ENCODE results near the gene ZMIZ1. TPM values are rescaled to one million over a fixed set of nuclear protein-coding genes. Genes with fewer than 3 reads are reported as not detected.

The ZMIZ1 gene
- total and polyA plus RNA-seq, 2 experiments from 2014 or later = 9.2 to 30.9 TPM

DNA sequence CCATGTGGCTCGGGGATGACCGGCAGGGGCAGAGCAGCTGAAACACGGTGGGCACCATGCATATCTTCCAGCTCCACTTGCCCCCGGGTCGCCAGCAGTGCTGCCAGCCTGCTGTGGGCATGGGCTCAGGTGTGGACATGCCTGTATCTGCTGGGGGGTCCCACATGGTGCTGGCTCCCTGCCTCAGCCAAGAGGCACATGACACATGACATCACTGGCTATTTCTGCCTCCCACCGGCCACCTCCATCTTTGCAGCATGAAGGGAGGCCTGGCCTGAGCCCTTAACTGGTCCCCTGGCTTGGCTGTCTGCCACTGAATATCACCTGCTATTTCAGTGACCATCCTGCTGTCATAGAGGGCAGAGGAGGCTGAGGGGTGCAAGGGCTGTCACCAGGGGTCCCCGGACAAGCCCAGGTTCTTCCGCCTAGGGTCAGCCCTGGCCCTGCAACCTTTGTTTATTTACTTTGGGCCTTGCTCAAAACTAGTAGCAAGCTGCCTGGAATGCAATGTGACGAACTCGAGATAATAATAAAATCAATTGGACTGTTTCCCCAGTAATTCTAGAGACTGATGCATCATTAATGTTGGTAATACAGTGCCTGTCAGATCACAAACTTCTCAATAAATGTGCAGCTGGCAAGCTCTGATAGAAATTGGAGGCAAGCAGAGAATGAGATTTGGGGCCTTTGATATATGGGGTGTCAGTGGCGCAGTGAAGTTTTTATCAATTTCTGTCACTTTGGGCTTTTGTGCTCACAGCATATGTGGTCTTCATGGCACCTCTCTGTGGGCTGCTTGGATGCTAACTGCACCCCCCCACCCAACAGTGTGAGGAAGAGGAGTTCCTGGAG, 28.5 kb downstream of the ZMIZ1 start:
- Histone ChIP-seq H3K79me2 (replicated peaks; ENCODE audit: insufficient read depth) (peaks cover 91% of the 10 kb centered on the region), H3F3A (replicated peaks; ENCODE audit: low read depth) (no peaks in the 10 kb centered on the region), H4K20me1 (replicated peaks; ENCODE audit: insufficient read depth) (peaks cover 3% of the 10 kb centered on the region), H3K4me2 (no peak overlapping the region), H3K36me3 (ENCODE audit: insufficient read depth) (no peaks in the 10 kb centered on the region), H3K4me1 (ENCODE audit: insufficient read depth) (peaks cover 12% of the 10 kb centered on the region; the same call in 1 of the 2 replicates), H3K9me2 (ENCODE audit: insufficient read depth) (no peaks in the 10 kb centered on the region), H2AFZ (no peak overlapping the region), H3K4me3 (no peak overlapping the region), H3K27ac (ENCODE audit: low read depth) (no peak overlapping the region), H3K27me3 (ENCODE audit: insufficient read depth) (no peaks in the 10 kb centered on the region)
- ATAC-seq (no peak), DNase-seq (ENCODE audit: low spot score) (no peak)
- no peak for TF ChIP-seq JUNB (IDR thresholded peaks at IDR 0.05; ENCODE audit: unreplicated experiment)
- TF ChIP-seq NANOG (IDR thresholded peaks at IDR 0.05; ENCODE audit: borderline replicate concordance) = no peak
- Mint-ChIP-seq H3K27me3 (ENCODE audit: insufficient read depth, low read depth, poor library complexity) (peaks cover 14% of the 10 kb centered on the region), H3K27ac (no peak overlapping the region), H3K4me1 (peaks cover 72% of the 10 kb centered on the region), H3K4me3 (no peak overlapping the region), H3K9me3 (no peaks in the 10 kb centered on the region), H3K36me3 (ENCODE audit: low read depth) (no peaks in the 10 kb centered on the region)

DNA sequence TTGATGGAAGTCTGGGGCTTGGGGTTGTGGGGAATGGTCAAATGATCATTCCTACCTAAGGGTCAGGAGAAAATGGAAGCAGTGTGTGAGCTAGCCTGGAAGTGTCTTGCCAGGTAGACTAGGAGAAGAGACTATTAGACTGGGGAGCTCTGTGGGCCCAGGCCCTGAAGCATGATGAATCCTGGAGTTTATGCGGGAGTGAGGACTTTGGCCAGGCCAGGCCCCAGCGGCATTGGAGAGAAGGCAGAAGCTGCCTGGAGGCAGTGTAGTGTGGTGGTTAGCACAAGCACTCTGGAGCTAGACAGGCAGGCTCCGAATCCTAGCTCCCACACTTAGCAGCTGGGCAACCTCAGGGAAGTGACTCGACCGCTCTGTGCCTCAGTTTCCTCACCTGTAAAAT, 29.3 kb downstream of the ZMIZ1 start:
- ATAC-seq = no peak
- Histone ChIP-seq H2AFZ (no peak overlapping the region), H3F3A (replicated peaks; ENCODE audit: low read depth) (no peaks in the 10 kb centered on the region), H3K9me2 (ENCODE audit: insufficient read depth) (no peaks in the 10 kb centered on the region), H3K27me3 (ENCODE audit: insufficient read depth) (no peaks in the 10 kb centered on the region), H3K4me3 (no peak overlapping the region), H3K36me3 (ENCODE audit: insufficient read depth) (no peaks in the 10 kb centered on the region), H4K20me1 (replicated peaks; ENCODE audit: insufficient read depth) (no peaks in the 10 kb centered on the region; the same call in 1 of the 2 replicates), H3K79me2 (replicated peaks; ENCODE audit: insufficient read depth) (peaks cover 91% of the 10 kb centered on the region), H3K4me2 (no peak overlapping the region), H3K4me1 (ENCODE audit: insufficient read depth) (peaks cover 12% of the 10 kb centered on the region; the same call in 1 of the 2 replicates), H3K27ac (ENCODE audit: low read depth) (no peak overlapping the region)
- no peak for DNase-seq (ENCODE audit: low spot score)
- H3K4me3 Mint-ChIP-seq = no peak overlapping the region
- H3K36me3 Mint-ChIP-seq (ENCODE audit: low read depth) = no peaks in the 10 kb centered on the region
- H3K4me1 Mint-ChIP-seq = peaks cover 74% of the 10 kb centered on the region
- no peak overlapping the region for H3K27ac Mint-ChIP-seq
- peaks cover 14% of the 10 kb centered on the region for H3K27me3 Mint-ChIP-seq (ENCODE audit: insufficient read depth, low read depth, poor library complexity)
- no peaks in the 10 kb centered on the region for H3K9me3 Mint-ChIP-seq
- no peak for TF ChIP-seq ZNF331 (CRISPR knock-in tag; IDR thresholded peaks at IDR 0.05; ENCODE audit: low read depth)
- no peak for TF ChIP-seq EZH2phosphoT487 (IDR thresholded peaks at IDR 0.05; ENCODE audit: unreplicated experiment)
- TF ChIP-seq, protein P1, sequence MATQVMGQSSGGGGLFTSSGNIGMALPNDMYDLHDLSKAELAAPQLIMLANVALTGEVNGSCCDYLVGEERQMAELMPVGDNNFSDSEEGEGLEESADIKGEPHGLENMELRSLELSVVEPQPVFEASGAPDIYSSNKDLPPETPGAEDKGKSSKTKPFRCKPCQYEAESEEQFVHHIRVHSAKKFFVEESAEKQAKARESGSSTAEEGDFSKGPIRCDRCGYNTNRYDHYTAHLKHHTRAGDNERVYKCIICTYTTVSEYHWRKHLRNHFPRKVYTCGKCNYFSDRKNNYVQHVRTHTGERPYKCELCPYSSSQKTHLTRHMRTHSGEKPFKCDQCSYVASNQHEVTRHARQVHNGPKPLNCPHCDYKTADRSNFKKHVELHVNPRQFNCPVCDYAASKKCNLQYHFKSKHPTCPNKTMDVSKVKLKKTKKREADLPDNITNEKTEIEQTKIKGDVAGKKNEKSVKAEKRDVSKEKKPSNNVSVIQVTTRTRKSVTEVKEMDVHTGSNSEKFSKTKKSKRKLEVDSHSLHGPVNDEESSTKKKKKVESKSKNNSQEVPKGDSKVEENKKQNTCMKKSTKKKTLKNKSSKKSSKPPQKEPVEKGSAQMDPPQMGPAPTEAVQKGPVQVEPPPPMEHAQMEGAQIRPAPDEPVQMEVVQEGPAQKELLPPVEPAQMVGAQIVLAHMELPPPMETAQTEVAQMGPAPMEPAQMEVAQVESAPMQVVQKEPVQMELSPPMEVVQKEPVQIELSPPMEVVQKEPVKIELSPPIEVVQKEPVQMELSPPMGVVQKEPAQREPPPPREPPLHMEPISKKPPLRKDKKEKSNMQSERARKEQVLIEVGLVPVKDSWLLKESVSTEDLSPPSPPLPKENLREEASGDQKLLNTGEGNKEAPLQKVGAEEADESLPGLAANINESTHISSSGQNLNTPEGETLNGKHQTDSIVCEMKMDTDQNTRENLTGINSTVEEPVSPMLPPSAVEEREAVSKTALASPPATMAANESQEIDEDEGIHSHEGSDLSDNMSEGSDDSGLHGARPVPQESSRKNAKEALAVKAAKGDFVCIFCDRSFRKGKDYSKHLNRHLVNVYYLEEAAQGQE (IDR thresholded peaks at IDR 0.05; ENCODE audit: unreplicated experiment) = no peak
- no peak for TF ChIP-seq ZNF114 (CRISPR knock-in tag; IDR thresholded peaks at IDR 0.05)
- TF ChIP-seq, protein P2, sequence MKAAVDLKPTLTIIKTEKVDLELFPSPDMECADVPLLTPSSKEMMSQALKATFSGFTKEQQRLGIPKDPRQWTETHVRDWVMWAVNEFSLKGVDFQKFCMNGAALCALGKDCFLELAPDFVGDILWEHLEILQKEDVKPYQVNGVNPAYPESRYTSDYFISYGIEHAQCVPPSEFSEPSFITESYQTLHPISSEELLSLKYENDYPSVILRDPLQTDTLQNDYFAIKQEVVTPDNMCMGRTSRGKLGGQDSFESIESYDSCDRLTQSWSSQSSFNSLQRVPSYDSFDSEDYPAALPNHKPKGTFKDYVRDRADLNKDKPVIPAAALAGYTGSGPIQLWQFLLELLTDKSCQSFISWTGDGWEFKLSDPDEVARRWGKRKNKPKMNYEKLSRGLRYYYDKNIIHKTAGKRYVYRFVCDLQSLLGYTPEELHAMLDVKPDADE (IDR thresholded peaks at IDR 0.05) = no peak
- no peak for TF ChIP-seq CREB1 (CRISPR knock-in tag; IDR thresholded peaks at IDR 0.05; ENCODE audit: low read depth)
- TF ChIP-seq POLR2AphosphoS5 (IDR thresholded peaks at IDR 0.05; ENCODE audit: low read depth) = no peak
- no peak for TF ChIP-seq EZH2 (IDR thresholded peaks at IDR 0.05; ENCODE audit: low read depth, unreplicated experiment)
- TF ChIP-seq STAT1 (IDR thresholded peaks at IDR 0.05; ENCODE audit: unreplicated experiment) = no peak

All from GM23338 (cell line).